Measurements from ENCODE around the gene KCNQ1OT1. TPM values are rescaled to one million over a fixed set of nuclear protein-coding genes. Genes with fewer than 3 reads are reported as not detected.

The KCNQ1OT1 gene
- total RNA-seq, 4 donors from 2014 or later: 0.16 to 0.61 (median 0.30) TPM

GRCh38 chr11:2715716-2716350, 16.0 kb upstream of the KCNQ1OT1 start:
- DNase-seq (no peak), ATAC-seq (no peak)
- H3K36me3 ChIP-seq: no peaks in the 10 kb centered on the region
- in situ Hi-C loops (cut with MboI; ENCODE audit: low sequenced_read_pairs in 4 of 4) (no loop called here), intact Hi-C loops (cut with DNase I; ENCODE audit: low total_unique reads) (no loop called here)
- H3K9me3 ChIP-seq: no peaks in the 10 kb centered on the region
- H3K27me3 ChIP-seq: no peaks in the 10 kb centered on the region
- H3K4me3 ChIP-seq: no peak overlapping the region
- TF ChIP-seq POLR2A (IDR thresholded peaks at IDR 0.05): no peak
- TF ChIP-seq CTCF (IDR thresholded peaks at IDR 0.05 in 4 of 5, conservative IDR thresholded peaks at IDR 0.05 in 1 of 5): no peak
- H3K27ac ChIP-seq: no peak overlapping the region
- no peaks in the 10 kb centered on the region for H3K4me1 ChIP-seq

GRCh38 chr11:2714871-2715270, 15.1 kb upstream of the KCNQ1OT1 start:
- no peaks in the 10 kb centered on the region for H3K36me3 ChIP-seq
- no peak overlapping the region for H3K27ac ChIP-seq
- ATAC-seq (no peak), DNase-seq (no peak)
- H3K4me1 ChIP-seq: no peaks in the 10 kb centered on the region
- TF ChIP-seq POLR2A (IDR thresholded peaks at IDR 0.05) (no peak), CTCF (IDR thresholded peaks at IDR 0.05 in 4 of 5, conservative IDR thresholded peaks at IDR 0.05 in 1 of 5) (no peak)
- H3K4me3 ChIP-seq: no peak overlapping the region
- in situ Hi-C loops (cut with MboI; ENCODE audit: low sequenced_read_pairs in 4 of 4): no loop called here
- peaks cover 0 to 3% (median 0%) of the 10 kb centered on the region in 3 donors for H3K9me3 ChIP-seq
- no peaks in the 10 kb centered on the region for H3K27me3 ChIP-seq
- intact Hi-C loops (cut with DNase I; ENCODE audit: low total_unique reads): no loop called here

GRCh38 chr11:2714463-2714800, 14.6 kb upstream of the KCNQ1OT1 start:
- intact Hi-C loops (cut with DNase I; ENCODE audit: low total_unique reads) (no loop called here), in situ Hi-C loops (cut with MboI; ENCODE audit: low sequenced_read_pairs in 4 of 4) (no loop called here)
- Histone ChIP-seq H3K27ac (no peak overlapping the region), H3K27me3 (no peaks in the 10 kb centered on the region), H3K4me3 (no peak overlapping the region), H3K36me3 (no peaks in the 10 kb centered on the region), H3K9me3 (peaks cover 0 to 4% (median 0%) of the 10 kb centered on the region in 3 donors), H3K4me1 (no peaks in the 10 kb centered on the region)
- no peak for TF ChIP-seq CTCF (IDR thresholded peaks at IDR 0.05 in 4 of 5, conservative IDR thresholded peaks at IDR 0.05 in 1 of 5)
- no peak for TF ChIP-seq POLR2A (IDR thresholded peaks at IDR 0.05)
- ATAC-seq (no peak), DNase-seq (no peak)

- Histone ChIP-seq H3K9me3 (peaks cover 0 to 4% (median 0%) of the 10 kb centered on the region in 3 donors), H3K27ac (no peak overlapping the region), H3K4me3 (no peak overlapping the region), H3K4me1 (no peaks in the 10 kb centered on the region), H3K27me3 (no peaks in the 10 kb centered on the region), H3K36me3 (no peaks in the 10 kb centered on the region)
- TF ChIP-seq POLR2A (IDR thresholded peaks at IDR 0.05): no peak
- TF ChIP-seq CTCF (IDR thresholded peaks at IDR 0.05 in 4 of 5, conservative IDR thresholded peaks at IDR 0.05 in 1 of 5): no peak
- DNase-seq (no peak), ATAC-seq (no peak)
- intact Hi-C loops (cut with DNase I; ENCODE audit: low total_unique reads): no loop called here
- in situ Hi-C loops (cut with MboI; ENCODE audit: low sequenced_read_pairs in 4 of 4): no loop called here
Observed at GRCh38 chr11:2713661-2714462, 14.1 kb upstream of the KCNQ1OT1 start.

All from gastrocnemius medialis (tissue), 4 donors.